GM12892 (cell line): ENCODE data around the gene RASA3.

Experiments
- POLR2A ChIP-seq: IDR thresholded peaks from 2 replicates; pipeline ENCODE4 v1.6.1; 2011; ENCODE audit warnings: low read depth, low read length, control low read depth
- POLR2AphosphoS5 ChIP-seq: IDR thresholded peaks from 2 replicates; pipeline ENCODE4 v1.6.1; 2011; ENCODE audit warnings: low read depth, low read length, control low read depth

DNA sequence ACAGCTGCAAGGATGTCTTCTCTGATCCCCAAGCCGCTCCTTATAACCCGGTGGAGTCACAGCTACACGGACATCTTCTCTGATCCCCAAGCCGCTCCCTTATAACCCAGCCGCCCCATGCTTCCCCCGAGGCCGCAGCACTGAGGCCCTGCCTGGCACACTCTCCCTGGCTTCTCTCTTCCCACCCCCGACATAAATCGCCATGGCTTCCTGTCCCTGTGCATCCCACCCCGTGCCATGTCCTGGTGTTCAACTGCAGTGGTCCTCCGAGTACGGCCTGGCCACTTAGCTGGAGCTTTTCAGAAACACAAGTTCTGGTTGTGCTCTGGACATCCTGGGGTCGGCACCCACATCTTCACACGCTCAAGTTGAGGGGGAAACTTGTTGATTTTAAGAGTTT, 60.4 kb downstream of the RASA3 start:
- no peak for TF ChIP-seq POLR2A
- TF ChIP-seq POLR2AphosphoS5: no peak
